Suprapubic skin (tissue), 4 donors: Measurements from ENCODE around the gene DDR2. TPM values are rescaled to one million over a fixed set of nuclear protein-coding genes. Genes with fewer than 3 reads are reported as not detected.
"Not testable (repeated sequence)": the region's sequence is repeated elsewhere in the genome, so short reads cannot be mapped to it uniquely, and the experiment has no call there.

Experiments
- DNase-seq, 2 donors: peaks; one replicate each; pipeline ENCODE4 v3.0.0-alpha.2; 2019; ENCODE audit warnings: low spot score in 2 of 2
- H3K27ac ChIP-seq: fragments of 200-600 bp; sonication (generic); one replicate; pipeline ENCODE4 v1.5.1; 2019
- H3K27me3 ChIP-seq: fragments of 200-600 bp; sonication (generic); one replicate; pipeline ENCODE4 v1.5.1; 2019
- H3K36me3 ChIP-seq: fragments of 200-600 bp; sonication (generic); one replicate; pipeline ENCODE4 v1.5.1; 2019
- H3K4me1 ChIP-seq: fragments of 200-600 bp; sonication (generic); one replicate; pipeline ENCODE4 v1.5.1; 2019
- H3K4me3 ChIP-seq: fragments of 200-600 bp; sonication (generic); one replicate; pipeline ENCODE4 v1.5.1; 2019; ENCODE audit warnings: mild to moderate bottlenecking
- H3K9me3 ChIP-seq: fragments of 200-600 bp; sonication (generic); one replicate; pipeline ENCODE4 v1.5.1; 2019
- EP300 ChIP-seq: sonication (generic); formaldehyde crosslinking; IDR thresholded peaks from one replicate; pipeline ENCODE4 v1.6.1; 2017; ENCODE audit warnings: antibody characterized with exemption
- POLR2A ChIP-seq, 2 donors: fragments of 450-650 bp; IDR thresholded peaks; one replicate each; pipeline ENCODE4 v1.6.1; 2017; ENCODE audit warnings: antibody characterized with exemption in 2 of 2, mild to moderate bottlenecking in 2 of 2, moderate library complexity in 2 of 2
- POLR2AphosphoS5 ChIP-seq, 3 donors: sonication (generic); formaldehyde crosslinking; IDR thresholded peaks; one replicate each; pipeline ENCODE4 v1.6.1; 2017; ENCODE audit warnings: antibody characterized with exemption in 3 of 3
- WGBS: methylation state at CpG from one replicate; pipeline ENCODE4 v1.1.5; 2018; 5-methylcytosine and 5-hydroxymethylcytosine counted together
- total RNA-seq, 4 donors: library from RNA; depleted of rRNA; stranded (reverse); fragments of >200 nt; gene quantifications; one replicate each; pipeline ENCODE4 v1.1.0, GENCODE V29; 2016
- TF ChIP-seq, protein P1 (sequence below), 2 donors: fragments of 200-600 bp in 1 of 2; fragments of 450-650 bp in 1 of 2; sonication (generic) in 1 of 2; IDR thresholded peaks; one replicate each; pipeline ENCODE4 v1.5.1; 2016 to 2019; ENCODE audit warnings: antibody characterized with exemption in 2 of 2, mild to moderate bottlenecking in 1 of 2, moderate library complexity in 1 of 2

Gene DDR2
- total RNA-seq, 4 donors from 2014 or later: 7.7 to 50.2 (median 13.8) TPM

DNA sequence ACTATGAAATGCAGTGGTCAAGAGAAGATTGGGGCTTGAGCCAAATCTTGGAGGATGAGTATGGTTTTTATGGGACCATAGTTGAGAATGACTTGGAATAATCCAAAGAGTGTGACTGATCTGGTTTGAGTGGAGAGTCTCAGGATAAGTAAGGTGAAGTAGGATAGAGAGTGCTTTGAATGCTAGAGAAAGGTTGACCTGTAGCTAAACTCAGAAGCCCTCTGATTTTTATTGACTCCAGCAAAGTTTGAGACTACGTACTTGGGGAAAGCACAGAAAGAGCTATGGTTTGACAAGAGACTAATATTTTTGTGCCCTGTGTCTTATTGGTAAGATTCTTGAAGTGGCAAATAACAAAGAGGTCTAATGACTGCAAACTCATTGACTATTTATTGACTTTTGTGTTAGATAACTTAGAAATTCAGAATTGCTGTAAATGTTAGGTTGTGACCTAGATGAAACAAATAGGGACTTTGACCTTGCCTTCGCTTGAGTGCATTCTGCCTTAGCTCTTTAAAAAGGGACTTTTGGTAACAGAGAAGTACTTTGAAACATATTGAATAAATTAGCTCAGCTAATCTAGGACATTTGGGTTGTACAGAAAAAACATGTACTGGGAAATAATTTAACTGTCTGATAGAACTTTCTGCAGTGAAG lies 35.6 kb upstream of the DDR2 start:
- TF ChIP-seq POLR2AphosphoS5 (IDR thresholded peaks at IDR 0.05) (no peak), EP300 (no peak), POLR2A (IDR thresholded peaks at IDR 0.05) (no peak)
- TF ChIP-seq, protein P1, sequence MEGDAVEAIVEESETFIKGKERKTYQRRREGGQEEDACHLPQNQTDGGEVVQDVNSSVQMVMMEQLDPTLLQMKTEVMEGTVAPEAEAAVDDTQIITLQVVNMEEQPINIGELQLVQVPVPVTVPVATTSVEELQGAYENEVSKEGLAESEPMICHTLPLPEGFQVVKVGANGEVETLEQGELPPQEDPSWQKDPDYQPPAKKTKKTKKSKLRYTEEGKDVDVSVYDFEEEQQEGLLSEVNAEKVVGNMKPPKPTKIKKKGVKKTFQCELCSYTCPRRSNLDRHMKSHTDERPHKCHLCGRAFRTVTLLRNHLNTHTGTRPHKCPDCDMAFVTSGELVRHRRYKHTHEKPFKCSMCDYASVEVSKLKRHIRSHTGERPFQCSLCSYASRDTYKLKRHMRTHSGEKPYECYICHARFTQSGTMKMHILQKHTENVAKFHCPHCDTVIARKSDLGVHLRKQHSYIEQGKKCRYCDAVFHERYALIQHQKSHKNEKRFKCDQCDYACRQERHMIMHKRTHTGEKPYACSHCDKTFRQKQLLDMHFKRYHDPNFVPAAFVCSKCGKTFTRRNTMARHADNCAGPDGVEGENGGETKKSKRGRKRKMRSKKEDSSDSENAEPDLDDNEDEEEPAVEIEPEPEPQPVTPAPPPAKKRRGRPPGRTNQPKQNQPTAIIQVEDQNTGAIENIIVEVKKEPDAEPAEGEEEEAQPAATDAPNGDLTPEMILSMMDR (IDR thresholded peaks at IDR 0.05): no peak
- WGBS: 51% methylated on average over 2 of the region's 2 CpGs
- DNase-seq: no peak
- Histone ChIP-seq H3K27ac (no peak overlapping the region), H3K36me3 (peaks cover 65% of the 10 kb centered on the region), H3K27me3 (no peaks in the 10 kb centered on the region), H3K4me3 (no peak overlapping the region), H3K4me1 (no peaks in the 10 kb centered on the region), H3K9me3 (no peaks in the 10 kb centered on the region)

DNA sequence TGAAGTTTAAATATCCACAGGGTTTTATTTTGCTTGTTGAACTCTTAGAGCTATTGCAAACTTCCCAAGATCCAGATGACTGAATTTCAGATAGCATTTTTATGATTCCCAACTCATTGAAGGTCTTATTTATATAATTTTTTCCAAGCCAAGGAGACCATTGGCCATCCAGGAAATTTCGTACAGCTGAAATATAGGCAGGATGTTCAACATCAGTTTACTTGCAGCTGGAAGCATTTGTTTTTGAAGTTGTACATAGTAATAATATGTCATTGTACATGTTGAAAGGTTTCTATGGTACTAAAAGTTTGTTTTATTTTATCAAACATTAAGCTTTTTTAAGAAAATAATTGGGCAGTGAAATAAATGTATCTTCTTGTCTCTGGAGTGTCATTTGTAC lies 32.8 kb upstream of the DDR2 start:
- no peak overlapping the region for H3K27ac ChIP-seq
- no peak for TF ChIP-seq POLR2A (IDR thresholded peaks at IDR 0.05)
- TF ChIP-seq EP300: no peak
- TF ChIP-seq, protein P1 (IDR thresholded peaks at IDR 0.05): no peak
- TF ChIP-seq POLR2AphosphoS5 (IDR thresholded peaks at IDR 0.05): no peak
- no peak for DNase-seq
- no peaks in the 10 kb centered on the region for H3K9me3 ChIP-seq
- H3K4me1 ChIP-seq: no peaks in the 10 kb centered on the region
- H3K27me3 ChIP-seq: no peaks in the 10 kb centered on the region
- peaks cover 49% of the 10 kb centered on the region for H3K36me3 ChIP-seq
- no peak overlapping the region for H3K4me3 ChIP-seq
- WGBS: 82% methylated on average over 1 of the region's 1 CpG

DNA sequence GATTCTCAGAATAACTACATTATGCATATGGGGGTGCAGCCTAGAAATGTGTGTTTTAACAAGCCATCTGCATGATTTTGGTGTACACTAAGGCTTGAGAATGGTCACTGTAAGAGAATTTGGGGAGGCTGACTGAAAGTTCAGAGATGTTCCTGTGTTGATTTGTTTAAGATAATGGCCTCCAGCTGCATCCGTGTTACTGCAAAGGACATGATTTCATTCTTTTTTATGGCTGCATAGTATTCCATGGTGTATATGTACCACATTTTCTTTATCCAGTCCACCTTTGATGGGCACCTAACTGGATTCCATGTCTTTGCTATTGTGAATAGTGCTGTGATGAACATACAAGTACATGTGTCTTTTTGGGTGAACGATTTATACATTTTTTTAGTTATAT lies 29.1 kb upstream of the DDR2 start:
- WGBS: 100% methylated on average over 2 of the region's 2 CpGs
- H3K27me3 ChIP-seq, H3K4me1 ChIP-seq, H3K27ac ChIP-seq, H3K9me3 ChIP-seq, H3K4me3 ChIP-seq, DNase-seq: not testable (repeated sequence)
- H3K36me3 ChIP-seq: peaks cover 38% of the 10 kb centered on the region

DNA sequence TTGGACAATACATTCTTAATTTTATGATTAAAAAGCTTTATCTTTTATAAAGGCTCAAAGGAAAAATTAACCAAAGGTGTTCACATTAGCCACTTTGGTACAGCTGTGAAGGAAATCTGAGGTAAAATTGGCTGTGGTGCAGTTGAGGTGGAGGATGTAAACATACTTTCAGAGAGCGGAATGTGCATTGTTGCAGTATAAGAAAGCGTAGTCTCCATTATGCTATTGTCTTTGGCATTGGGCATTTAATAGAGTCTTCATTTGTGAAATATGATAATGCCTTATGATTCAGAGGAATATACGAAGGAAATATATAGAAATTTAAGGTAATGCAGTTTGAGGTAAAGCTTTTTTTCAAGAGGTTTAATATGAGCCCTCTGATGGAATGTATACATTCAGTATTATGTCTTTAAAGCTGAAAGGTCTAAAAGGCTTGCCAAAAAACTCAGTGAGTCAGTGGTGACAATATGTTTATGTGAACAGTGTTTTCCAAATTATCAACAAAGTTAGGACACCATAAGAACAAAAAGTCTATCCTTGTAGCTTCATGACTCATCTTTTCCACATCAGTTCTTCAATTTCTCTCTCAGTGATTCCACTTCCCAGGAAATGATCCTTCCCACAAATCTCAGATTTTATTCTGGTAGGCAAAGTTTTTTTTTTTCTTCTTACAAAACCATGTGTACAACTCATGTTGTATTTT lies 26.9 kb upstream of the DDR2 start:
- peak overlapping the region; percentile 15 for H3K27ac ChIP-seq
- no peaks in the 10 kb centered on the region for H3K27me3 ChIP-seq
- H3K4me3 ChIP-seq: no peak overlapping the region
- peaks cover 20% of the 10 kb centered on the region for H3K36me3 ChIP-seq
- WGBS: 89% methylated on average over 3 of the region's 3 CpGs
- H3K4me1 ChIP-seq: peaks cover 7% of the 10 kb centered on the region
- TF ChIP-seq EP300: no peak
- no peak for TF ChIP-seq POLR2A (IDR thresholded peaks at IDR 0.05)
- no peak for TF ChIP-seq POLR2AphosphoS5 (IDR thresholded peaks at IDR 0.05)
- TF ChIP-seq, protein P1 (IDR thresholded peaks at IDR 0.05): no peak
- no peak for DNase-seq
- H3K9me3 ChIP-seq: no peaks in the 10 kb centered on the region

DNA sequence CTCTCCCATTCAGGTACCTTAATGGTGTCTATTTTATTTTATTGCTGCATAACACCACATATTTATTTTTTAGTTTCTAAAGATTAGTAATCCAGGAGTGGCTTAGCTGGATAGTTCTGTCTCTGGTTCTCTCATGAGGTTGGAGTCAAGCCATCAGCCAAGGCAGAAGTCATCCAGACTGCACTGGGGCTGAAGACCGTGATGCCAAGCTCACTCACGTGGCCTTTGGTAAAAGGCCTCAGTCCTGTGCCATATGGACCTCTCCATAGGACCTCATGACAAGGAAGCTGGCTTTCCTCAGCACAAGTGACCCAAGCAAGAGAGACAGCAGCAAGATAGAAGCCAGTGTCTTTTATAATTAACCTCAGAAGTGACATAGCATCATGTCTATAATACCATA lies 23.0 kb upstream of the DDR2 start:
- Histone ChIP-seq H3K4me1 (peaks cover 24% of the 10 kb centered on the region), H3K9me3 (no peaks in the 10 kb centered on the region), H3K27me3 (no peaks in the 10 kb centered on the region), H3K36me3 (no peaks in the 10 kb centered on the region), H3K4me3 (no peak overlapping the region), H3K27ac (no peak overlapping the region)
- TF ChIP-seq EP300: no peak
- TF ChIP-seq POLR2A (IDR thresholded peaks at IDR 0.05): no peak
- TF ChIP-seq, protein P1 (IDR thresholded peaks at IDR 0.05): no peak
- no peak for TF ChIP-seq POLR2AphosphoS5 (IDR thresholded peaks at IDR 0.05)
- DNase-seq: no peak
- 80% methylated on average over 2 of the region's 2 CpGs for WGBS
